Mucosa of descending colon (tissue), 3 donors: Measurements from ENCODE around the gene WT1. TPM values are rescaled to one million over a fixed set of nuclear protein-coding genes. Genes with fewer than 3 reads are reported as not detected.

ENCODE experiments used
- ATAC-seq: fragments of 200-7000 bp; cut with Tn5 transposase; one replicate; pipeline ENCODE4 v1.9.1; 2020; ENCODE audit warnings: mild to moderate bottlenecking, moderate library complexity
- DNase-seq, 3 donors: peaks; one replicate each; pipeline ENCODE4 v3.0.0-alpha.2; 2020
- H3K36me3 ChIP-seq: fragments of 200-600 bp; one replicate; pipeline ENCODE4 v1.8.0; 2021; ENCODE audit warnings: low read depth, mild to moderate bottlenecking
- H3K4me1 ChIP-seq: fragments of 200-600 bp; one replicate; pipeline ENCODE4 v1.8.0; 2021; ENCODE audit warnings: low read depth, mild to moderate bottlenecking
- H3K4me3 ChIP-seq: fragments of 200-600 bp; one replicate; pipeline ENCODE4 v1.8.0; 2021; ENCODE audit warnings: mild to moderate bottlenecking
- H3K9me3 ChIP-seq: fragments of 200-600 bp; one replicate; pipeline ENCODE4 v1.8.0; 2021; ENCODE audit warnings: mild to moderate bottlenecking
- intact Hi-C, 2 donors: fragments of 100-400 bp; cut with DNase I in 1 of 2; cut with micrococcal nuclease in 1 of 2; formaldehyde crosslinking; loops; one replicate each; pipeline versions ENCODE4 v1.11.0 to v1.11.1; 2022; cut with DNase I, micrococcal nuclease
- total RNA-seq, 3 donors: library from RNA; stranded (reverse); fragmentation: NEBNext Ultra II Directional in 2 of 3; extraction: Animal tissue kit (Norgen Biotek cat#: 25700) in 2 of 3; gene quantifications; one replicate each; pipeline versions ENCODE4 v1.2.1 to v1.2.4, GENCODE V29; 2021 to 2023
- TF ChIP-seq, protein P1 (sequence below): fragments of 200-600 bp; IDR thresholded peaks from one replicate; pipeline ENCODE4 v1.8.0; 2022; ENCODE audit warnings: antibody characterized with exemption, mild to moderate bottlenecking
- donor health status: DM: no; HTN: no; CAD: no; lungs with moderate emphysema.
- donor health status: DM: no; HTN: no; CAD: no.
- donor health status: DM: no; HTN: yes; CAD: no.

WT1 gene
- total RNA-seq, 3 donors from 2014 or later: 0.09 to 0.57 TPM; not detected in 1

DNA sequence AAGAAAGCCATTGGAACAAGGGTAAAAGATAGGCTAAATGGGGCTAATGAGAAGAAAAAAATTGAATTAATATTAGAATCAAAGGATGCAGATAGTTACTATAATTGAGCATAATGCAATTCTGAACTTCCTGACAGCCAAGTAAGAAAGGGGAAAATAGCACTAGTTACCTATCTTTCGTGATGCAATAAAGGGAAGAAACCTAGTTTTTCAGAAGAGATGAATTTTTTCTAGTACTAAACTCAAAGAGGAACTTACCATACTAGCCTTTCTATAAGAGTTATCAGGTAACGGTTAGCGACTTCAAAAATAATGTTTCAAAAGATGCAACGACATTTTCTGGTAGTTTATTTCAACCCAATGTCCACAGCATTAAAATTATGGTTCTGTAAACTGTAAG, 8.8 kb upstream of the WT1 start:
- no peak for DNase-seq
- Histone ChIP-seq H3K4me1 (no peaks in the 10 kb centered on the region), H3K9me3 (no peaks in the 10 kb centered on the region), H3K4me3 (no peak overlapping the region), H3K36me3 (no peaks in the 10 kb centered on the region)
- intact Hi-C loops: no loop called here
- no peak for ATAC-seq
- TF ChIP-seq, protein P1, sequence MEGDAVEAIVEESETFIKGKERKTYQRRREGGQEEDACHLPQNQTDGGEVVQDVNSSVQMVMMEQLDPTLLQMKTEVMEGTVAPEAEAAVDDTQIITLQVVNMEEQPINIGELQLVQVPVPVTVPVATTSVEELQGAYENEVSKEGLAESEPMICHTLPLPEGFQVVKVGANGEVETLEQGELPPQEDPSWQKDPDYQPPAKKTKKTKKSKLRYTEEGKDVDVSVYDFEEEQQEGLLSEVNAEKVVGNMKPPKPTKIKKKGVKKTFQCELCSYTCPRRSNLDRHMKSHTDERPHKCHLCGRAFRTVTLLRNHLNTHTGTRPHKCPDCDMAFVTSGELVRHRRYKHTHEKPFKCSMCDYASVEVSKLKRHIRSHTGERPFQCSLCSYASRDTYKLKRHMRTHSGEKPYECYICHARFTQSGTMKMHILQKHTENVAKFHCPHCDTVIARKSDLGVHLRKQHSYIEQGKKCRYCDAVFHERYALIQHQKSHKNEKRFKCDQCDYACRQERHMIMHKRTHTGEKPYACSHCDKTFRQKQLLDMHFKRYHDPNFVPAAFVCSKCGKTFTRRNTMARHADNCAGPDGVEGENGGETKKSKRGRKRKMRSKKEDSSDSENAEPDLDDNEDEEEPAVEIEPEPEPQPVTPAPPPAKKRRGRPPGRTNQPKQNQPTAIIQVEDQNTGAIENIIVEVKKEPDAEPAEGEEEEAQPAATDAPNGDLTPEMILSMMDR: no peak

DNA sequence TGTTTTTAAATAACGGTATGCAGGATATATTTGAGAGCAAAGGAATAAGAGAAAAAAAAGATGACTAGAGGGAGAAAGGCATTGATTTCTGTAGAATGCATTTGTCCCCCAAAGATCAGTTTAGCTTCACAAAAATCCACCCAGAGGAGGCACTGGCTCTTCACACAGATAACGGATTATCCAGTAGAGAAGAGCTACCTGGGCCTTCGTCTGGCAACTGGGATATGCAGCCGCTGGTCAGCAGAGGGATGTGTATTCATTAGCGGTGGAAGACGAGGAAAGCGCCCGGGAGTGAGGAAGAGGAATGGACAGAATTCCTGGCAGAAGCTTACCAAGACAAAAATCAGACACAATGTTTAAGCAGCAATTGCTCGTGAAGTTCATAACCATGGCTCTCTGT, 5.6 kb upstream of the WT1 start:
- H3K4me3 ChIP-seq: no peak overlapping the region
- DNase-seq: no peak
- TF ChIP-seq, protein P1: no peak
- peaks cover under 1% of the 10 kb centered on the region for H3K4me1 ChIP-seq
- no peak for ATAC-seq
- H3K9me3 ChIP-seq: no peaks in the 10 kb centered on the region
- intact Hi-C loops: no loop called here
- no peaks in the 10 kb centered on the region for H3K36me3 ChIP-seq

DNA sequence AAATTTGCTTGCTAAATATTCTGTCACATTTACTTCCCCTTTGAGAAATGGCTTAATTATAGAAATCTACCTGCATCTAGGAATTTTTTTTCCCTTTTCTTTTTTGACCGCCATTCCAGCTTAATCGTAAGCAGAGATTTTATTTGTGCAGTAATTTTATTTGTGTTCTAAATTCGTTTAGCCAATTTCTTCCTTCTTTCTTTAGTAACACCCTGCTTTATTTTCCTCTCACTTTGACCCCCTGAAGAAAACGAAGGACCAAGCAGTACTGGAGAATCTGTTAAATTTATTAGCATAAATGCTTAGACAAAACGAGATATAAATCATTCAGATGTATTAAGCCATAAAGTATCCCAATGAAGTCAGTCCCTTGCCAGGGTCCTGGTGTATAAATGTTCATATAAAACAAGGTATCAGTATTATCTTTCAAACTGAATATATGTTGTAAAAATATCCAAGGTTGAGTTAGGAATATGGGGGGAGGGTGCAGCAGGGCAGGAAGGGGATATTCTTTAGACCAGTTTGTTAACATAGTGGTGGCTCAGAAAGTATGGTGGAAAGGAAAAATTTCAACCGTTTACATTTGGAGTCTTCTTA, 5.1 kb upstream of the WT1 start:
- H3K9me3 ChIP-seq: no peaks in the 10 kb centered on the region
- peaks cover 5% of the 10 kb centered on the region for H3K4me1 ChIP-seq
- ATAC-seq (no peak), DNase-seq (no peak)
- no peak overlapping the region for H3K4me3 ChIP-seq
- TF ChIP-seq, protein P1: no peak
- intact Hi-C loops: no loop called here
- no peaks in the 10 kb centered on the region for H3K36me3 ChIP-seq

DNA sequence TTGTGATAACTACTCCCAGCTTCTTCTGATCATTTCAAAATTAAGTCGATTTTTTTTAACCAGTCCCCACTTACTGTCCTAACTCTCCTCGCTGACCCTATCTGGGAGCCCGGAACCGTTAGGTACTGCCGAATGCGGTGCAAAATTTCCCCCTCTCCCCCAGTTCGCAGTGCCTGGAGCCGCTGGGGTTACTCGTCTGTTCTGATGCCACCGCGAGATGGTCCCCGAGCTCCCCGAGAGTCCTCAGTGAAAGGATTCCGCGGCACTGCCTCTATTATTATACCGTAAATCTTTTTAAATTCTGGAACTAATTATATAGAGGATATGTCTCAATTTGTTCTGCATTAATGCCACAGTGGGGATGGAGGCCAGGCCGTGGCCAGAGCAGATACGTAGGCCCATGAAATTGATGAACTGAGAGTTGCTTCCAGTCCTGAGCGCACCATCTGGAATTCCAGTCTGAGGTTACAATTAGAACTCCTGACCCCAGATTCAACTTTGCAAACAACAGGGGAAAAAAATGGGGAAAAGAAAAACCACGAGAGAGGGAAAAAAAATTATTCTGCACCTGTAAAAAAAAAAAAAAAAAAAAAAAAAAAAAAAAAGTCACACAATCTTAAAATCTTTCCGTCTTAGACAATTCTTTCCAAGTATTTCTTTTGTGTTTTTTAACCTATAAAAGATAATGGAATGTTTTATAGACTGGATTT, 4.3 kb upstream of the WT1 start:
- intact Hi-C loops: no loop called here
- no peak overlapping the region for H3K4me3 ChIP-seq
- no peaks in the 10 kb centered on the region for H3K36me3 ChIP-seq
- no peaks in the 10 kb centered on the region for H3K9me3 ChIP-seq
- ATAC-seq: no peak
- TF ChIP-seq, protein P1: no peak
- peaks cover 8% of the 10 kb centered on the region for H3K4me1 ChIP-seq
- DNase-seq: no peak

DNA sequence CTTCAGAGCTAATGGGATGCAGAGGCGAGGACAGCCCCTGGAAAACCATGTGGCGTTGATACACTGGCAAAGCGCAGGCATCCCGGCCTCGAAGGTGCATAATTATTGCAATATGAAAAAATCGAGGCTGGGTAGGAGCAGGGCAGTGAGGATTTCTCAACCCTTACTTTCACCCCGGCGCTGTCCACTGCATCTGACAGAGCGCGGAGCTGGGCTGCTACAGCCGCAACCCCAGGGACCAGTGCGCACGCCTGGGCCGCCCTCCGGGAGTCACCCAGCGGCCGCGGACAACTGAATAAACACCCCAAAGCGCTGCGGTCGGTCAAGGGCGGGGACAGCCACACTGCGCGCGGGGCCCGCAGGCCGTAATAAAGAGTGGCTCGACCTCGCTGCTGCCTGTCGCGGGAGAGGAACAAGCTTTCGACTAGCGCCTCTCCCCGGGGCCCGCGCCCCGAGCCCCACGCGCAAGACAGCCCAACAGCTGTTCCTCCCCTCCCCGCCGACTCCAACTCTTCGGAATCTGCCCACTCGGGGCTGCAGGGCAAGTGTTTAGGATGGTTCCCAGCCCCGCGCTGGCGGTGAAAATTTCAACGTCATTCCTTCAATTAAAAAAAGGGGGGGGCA, 3.6 kb upstream of the WT1 start:
- TF ChIP-seq, protein P1: no peak
- ATAC-seq: no peak
- Histone ChIP-seq H3K4me1 (peaks cover 12% of the 10 kb centered on the region), H3K36me3 (no peaks in the 10 kb centered on the region), H3K9me3 (no peaks in the 10 kb centered on the region), H3K4me3 (no peak overlapping the region)
- no peak for DNase-seq
- intact Hi-C loops: no loop called here
